ENCODE results near the gene ERVFRD-1. TPM values are rescaled to one million over a fixed set of nuclear protein-coding genes. Genes with fewer than 3 reads are reported as not detected.

The ERVFRD-1 gene
- total RNA-seq, 1 donor = not detected

DNA sequence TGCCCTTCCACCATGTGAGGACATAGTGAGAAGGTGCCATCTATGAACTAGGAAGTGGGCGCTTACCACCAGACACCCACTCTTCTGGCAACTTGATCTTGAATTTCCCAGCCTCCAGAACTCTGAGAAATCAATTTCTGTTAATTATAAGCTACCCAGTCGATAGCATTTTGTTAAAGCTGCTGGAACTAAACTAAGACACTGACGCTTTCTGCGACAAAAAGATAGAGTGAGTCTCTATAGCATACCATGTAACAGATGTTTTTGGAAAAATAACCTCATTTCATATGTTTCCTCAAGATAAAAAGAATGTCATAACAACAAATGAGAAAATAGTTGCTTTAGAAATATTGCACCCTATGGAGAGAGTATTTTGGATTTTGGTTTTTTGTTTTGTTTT is 33.3 kb downstream of the ERVFRD-1 start:
- H3K9me3 ChIP-seq (ENCODE audit: low read depth, low read length) = no peaks in the 10 kb centered on the region
- H3K36me3 ChIP-seq (ENCODE audit: insufficient read depth, low read length) = no peaks in the 10 kb centered on the region
- no peaks in the 10 kb centered on the region for H3K79me2 ChIP-seq (ENCODE audit: insufficient read depth, low read length)
- no peak overlapping the region for H3K4me3 ChIP-seq (ENCODE audit: insufficient read depth, low read length)
- H3K27me3 ChIP-seq (ENCODE audit: insufficient read depth, low read length) = no peaks in the 10 kb centered on the region
- no peak overlapping the region for H3K27ac ChIP-seq (ENCODE audit: low read depth, low read length)
- no peaks in the 10 kb centered on the region for H4K20me1 ChIP-seq (ENCODE audit: insufficient read depth, low read length)
- H3K4me1 ChIP-seq (ENCODE audit: insufficient read depth, low read length) = no peaks in the 10 kb centered on the region
- H3K4me2 ChIP-seq (ENCODE audit: insufficient read depth, low read length) = no peak overlapping the region
- TF ChIP-seq, protein P1, sequence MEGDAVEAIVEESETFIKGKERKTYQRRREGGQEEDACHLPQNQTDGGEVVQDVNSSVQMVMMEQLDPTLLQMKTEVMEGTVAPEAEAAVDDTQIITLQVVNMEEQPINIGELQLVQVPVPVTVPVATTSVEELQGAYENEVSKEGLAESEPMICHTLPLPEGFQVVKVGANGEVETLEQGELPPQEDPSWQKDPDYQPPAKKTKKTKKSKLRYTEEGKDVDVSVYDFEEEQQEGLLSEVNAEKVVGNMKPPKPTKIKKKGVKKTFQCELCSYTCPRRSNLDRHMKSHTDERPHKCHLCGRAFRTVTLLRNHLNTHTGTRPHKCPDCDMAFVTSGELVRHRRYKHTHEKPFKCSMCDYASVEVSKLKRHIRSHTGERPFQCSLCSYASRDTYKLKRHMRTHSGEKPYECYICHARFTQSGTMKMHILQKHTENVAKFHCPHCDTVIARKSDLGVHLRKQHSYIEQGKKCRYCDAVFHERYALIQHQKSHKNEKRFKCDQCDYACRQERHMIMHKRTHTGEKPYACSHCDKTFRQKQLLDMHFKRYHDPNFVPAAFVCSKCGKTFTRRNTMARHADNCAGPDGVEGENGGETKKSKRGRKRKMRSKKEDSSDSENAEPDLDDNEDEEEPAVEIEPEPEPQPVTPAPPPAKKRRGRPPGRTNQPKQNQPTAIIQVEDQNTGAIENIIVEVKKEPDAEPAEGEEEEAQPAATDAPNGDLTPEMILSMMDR (IDR thresholded peaks at IDR 0.05; ENCODE audit: extremely low read depth, low read depth, low read length) = no peak
- H2AFZ ChIP-seq (ENCODE audit: low read length) = no peak overlapping the region
- DNase-seq (ENCODE audit: insufficient read length, low spot score, missing footprints) = no peak

DNA sequence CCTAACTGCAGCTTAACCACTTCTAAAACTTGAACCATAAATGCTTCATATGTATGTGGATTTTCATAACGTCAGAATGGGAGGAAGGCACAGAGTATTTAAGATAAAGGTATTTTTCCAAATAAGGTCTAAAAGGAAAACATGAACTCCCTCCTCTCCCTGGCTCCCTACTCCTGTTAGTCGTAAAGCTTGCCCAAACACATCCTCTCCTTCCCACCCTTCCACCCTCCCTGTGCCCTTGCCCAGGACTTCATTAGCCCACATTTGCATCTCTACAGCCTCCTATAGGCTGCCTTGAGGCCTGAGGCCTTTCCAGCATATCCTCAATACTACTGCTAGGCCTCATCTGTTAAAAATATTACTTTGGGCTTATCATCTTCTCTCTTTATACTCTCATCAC is 35.0 kb downstream of the ERVFRD-1 start:
- H4K20me1 ChIP-seq (ENCODE audit: insufficient read depth, low read length) = no peaks in the 10 kb centered on the region
- H3K9me3 ChIP-seq (ENCODE audit: low read depth, low read length) = no peaks in the 10 kb centered on the region
- H3K27me3 ChIP-seq (ENCODE audit: insufficient read depth, low read length) = no peaks in the 10 kb centered on the region
- H3K4me1 ChIP-seq (ENCODE audit: insufficient read depth, low read length) = no peaks in the 10 kb centered on the region
- TF ChIP-seq, protein P1 (IDR thresholded peaks at IDR 0.05; ENCODE audit: extremely low read depth, low read depth, low read length) = no peak
- no peak overlapping the region for H3K4me3 ChIP-seq (ENCODE audit: insufficient read depth, low read length)
- H3K36me3 ChIP-seq (ENCODE audit: insufficient read depth, low read length) = no peaks in the 10 kb centered on the region
- H3K27ac ChIP-seq (ENCODE audit: low read depth, low read length) = no peak overlapping the region
- DNase-seq (ENCODE audit: insufficient read length, low spot score, missing footprints) = no peak
- no peak overlapping the region for H3K4me2 ChIP-seq (ENCODE audit: insufficient read depth, low read length)
- no peaks in the 10 kb centered on the region for H3K79me2 ChIP-seq (ENCODE audit: insufficient read depth, low read length)
- no peak overlapping the region for H2AFZ ChIP-seq (ENCODE audit: low read length)

DNA sequence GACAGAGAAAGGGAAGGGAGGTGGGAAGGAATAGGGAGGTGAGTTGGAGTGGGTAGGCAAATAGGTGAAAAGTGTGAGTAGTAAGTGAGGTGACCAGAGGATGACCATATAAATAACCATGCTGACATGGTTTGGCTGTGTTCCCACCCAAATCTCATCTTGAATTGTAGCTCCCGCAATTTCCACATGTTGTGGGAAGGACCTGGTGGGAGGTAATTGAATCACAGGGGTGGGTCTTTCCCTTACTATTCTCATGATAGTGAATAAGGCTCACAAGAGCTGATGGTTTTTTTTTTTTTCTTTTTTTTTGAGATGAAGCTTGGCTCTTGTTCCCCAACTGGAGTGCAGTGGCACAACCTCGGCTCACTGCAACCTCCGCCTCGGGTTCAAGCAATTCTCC is 39.4 kb downstream of the ERVFRD-1 start:
- H2AFZ ChIP-seq (ENCODE audit: low read length) = no peak overlapping the region
- peaks cover 5% of the 10 kb centered on the region for H3K4me1 ChIP-seq (ENCODE audit: insufficient read depth, low read length)
- TF ChIP-seq, protein P1 (IDR thresholded peaks at IDR 0.05; ENCODE audit: extremely low read depth, low read depth, low read length) = no peak
- DNase-seq (ENCODE audit: insufficient read length, low spot score, missing footprints) = no peak
- no peaks in the 10 kb centered on the region for H3K27me3 ChIP-seq (ENCODE audit: insufficient read depth, low read length)
- no peaks in the 10 kb centered on the region for H3K79me2 ChIP-seq (ENCODE audit: insufficient read depth, low read length)
- H3K9me3 ChIP-seq (ENCODE audit: low read depth, low read length) = no peaks in the 10 kb centered on the region
- H3K27ac ChIP-seq (ENCODE audit: low read depth, low read length) = no peak overlapping the region
- no peak overlapping the region for H3K4me3 ChIP-seq (ENCODE audit: insufficient read depth, low read length)
- no peaks in the 10 kb centered on the region for H4K20me1 ChIP-seq (ENCODE audit: insufficient read depth, low read length)
- H3K4me2 ChIP-seq (ENCODE audit: insufficient read depth, low read length) = no peak overlapping the region
- H3K36me3 ChIP-seq (ENCODE audit: insufficient read depth, low read length) = no peaks in the 10 kb centered on the region

DNA sequence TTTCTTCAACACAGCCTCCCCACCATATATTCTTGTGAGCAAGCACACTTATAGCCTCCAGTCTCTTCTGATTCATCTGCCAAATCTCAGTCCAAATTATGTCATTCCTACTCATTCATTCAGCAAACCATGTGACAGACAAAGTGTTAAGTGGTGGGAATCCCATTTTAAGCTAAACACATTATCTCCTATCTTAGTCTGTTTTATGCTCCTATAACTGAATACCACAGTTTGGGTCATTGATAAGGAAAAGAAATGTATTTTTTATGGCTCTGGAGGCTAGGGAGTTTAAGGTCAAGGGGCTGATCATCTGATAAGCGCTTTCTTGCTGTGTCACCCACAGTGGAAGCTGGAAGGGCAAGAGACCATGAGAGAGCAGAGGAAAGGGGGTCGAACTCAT is 41.8 kb downstream of the ERVFRD-1 start:
- Histone ChIP-seq H3K27ac (ENCODE audit: low read depth, low read length) (no peak overlapping the region), H3K4me3 (ENCODE audit: insufficient read depth, low read length) (no peak overlapping the region), H3K4me1 (ENCODE audit: insufficient read depth, low read length) (peaks cover 5% of the 10 kb centered on the region), H2AFZ (ENCODE audit: low read length) (no peak overlapping the region), H3K27me3 (ENCODE audit: insufficient read depth, low read length) (no peaks in the 10 kb centered on the region), H3K79me2 (ENCODE audit: insufficient read depth, low read length) (no peaks in the 10 kb centered on the region), H3K4me2 (ENCODE audit: insufficient read depth, low read length) (no peak overlapping the region), H4K20me1 (ENCODE audit: insufficient read depth, low read length) (no peaks in the 10 kb centered on the region), H3K9me3 (ENCODE audit: low read depth, low read length) (no peaks in the 10 kb centered on the region), H3K36me3 (ENCODE audit: insufficient read depth, low read length) (no peaks in the 10 kb centered on the region)
- DNase-seq (ENCODE audit: insufficient read length, low spot score, missing footprints) = no peak
- TF ChIP-seq, protein P1 (IDR thresholded peaks at IDR 0.05; ENCODE audit: extremely low read depth, low read depth, low read length) = no peak
